Stimulated activated CD4-positive, alpha-beta T cell treated with anti-CD3 and anti-CD28 coated beads, Interleukin-15, amount 100 ng/mL, for 48 hours (primary cell): ENCODE results near the gene TAGLN3.

Experiments used
- DNase-seq, 2 donors: peaks; one replicate each; pipeline ENCODE4 v3.0.0-alpha.2; 2020; ENCODE audit warnings: low read depth in 2 of 2

The TAGLN3 gene

DNA sequence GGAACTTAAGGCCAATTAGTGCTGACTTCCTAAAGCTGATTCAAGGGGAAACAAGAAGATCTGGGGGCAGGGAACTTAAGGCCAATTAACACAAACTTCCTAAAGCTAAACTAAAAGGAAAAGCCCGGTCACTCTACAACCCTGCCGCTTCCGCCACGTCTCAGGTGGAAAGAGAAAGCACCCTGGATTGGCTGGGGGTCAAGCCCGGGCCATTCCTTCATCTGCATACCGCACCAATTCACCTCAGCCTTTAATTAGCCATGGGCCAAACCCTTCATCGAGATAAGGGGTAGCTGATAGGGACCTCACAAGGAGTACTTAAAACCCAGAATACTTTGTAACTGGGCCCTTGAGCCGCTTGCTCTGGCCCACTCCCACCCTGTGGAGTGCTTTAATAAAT is 50.2 kb downstream of the TAGLN3 start:
- DNase-seq, result no peak

DNA sequence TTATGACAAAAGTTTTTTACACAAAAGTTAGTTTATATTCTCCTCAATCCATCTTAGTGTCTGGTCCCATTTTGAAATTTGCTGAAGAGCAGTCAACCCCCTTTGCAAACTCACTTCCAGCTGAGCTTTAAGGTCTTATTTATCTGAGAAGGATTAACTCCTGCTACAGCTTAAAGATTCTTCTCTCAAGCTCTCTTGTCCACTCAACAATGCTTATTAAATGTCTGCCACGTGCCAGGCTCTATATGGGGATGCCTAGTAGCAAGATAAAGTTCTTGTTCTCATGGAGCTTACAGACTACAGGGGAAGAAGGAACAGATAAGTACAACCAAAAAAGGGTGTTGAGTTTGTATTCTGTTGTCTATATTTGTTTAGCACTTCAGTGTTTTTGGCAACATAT is 54.5 kb downstream of the TAGLN3 start:
- no peak for DNase-seq

DNA sequence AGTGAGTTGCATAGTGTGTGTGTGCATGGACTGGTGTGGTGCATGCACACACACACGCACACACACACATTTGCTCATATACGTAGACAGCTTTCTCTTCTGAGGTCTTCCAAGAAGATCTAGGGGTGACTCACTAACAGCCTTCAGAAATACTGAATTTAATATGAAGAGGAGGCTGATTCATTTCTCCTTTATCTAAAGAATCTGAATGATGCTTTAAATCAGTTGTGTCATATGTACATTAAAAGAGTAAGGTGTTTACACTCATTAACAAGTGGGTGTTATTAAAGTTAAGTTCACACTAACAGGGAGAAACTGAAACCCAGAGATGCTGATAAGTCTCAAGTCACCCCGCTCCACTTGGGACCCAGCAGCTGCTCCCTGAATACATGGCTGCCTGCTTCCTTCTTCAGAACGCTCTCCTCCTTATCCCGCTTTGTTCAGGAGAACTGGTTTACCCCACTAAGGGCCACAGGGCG is 57.8 kb downstream of the TAGLN3 start:
- peak in 1 of 2 donors; percentile 21 for DNase-seq

DNA sequence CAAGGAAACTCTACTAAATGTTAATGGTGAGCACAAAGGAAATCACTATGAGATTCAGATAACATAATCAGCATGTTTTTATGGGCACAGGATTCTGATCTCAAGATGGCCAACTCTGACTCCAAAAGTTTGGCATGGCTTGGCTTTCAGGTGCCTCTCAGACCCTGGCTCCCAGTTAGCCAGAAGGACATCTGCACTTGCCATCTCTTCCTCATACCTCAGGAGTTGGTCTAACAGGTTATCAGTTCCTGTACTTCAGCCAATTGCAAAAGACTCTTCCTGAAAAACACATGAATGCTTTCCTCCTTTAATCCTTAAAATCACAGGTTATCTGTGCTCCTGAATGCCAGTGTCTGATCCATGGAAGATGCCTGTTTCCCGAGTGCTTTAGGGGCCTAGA is 60.8 kb downstream of the TAGLN3 start:
- DNase-seq, result no peak

DNA sequence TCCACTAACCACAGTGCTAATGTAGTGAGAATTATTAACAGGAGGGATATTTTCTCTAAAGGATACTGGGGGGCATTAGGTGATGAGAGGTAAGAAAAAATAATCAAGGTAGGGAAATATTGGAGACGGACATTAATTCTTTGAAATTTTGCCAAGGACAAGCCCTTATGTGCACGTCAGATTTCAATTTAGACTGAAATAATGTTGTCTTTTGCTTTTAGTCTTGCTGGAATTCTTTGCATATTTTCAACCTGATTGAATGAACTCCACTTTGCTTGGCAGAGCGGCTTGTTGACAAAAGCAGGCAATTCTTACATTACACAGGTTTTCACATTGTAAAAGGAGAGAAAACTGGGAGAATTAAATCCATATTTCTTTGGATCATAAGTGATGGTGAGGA is 62.4 kb downstream of the TAGLN3 start:
- DNase-seq, result no peak
